NK-92 treated with Interleukin-12 subunit alpha and Interleukin-12 subunit beta, amount 100 ng/mL, for 24 hours (cell line): ENCODE measurements around the gene RNASE9.
"Not testable (repeated sequence)": the region's sequence is repeated elsewhere in the genome, so short reads cannot be mapped to it uniquely, and the experiment has no call there.

Source experiments
- DNase-seq: peaks from one replicate; lab custom pipeline; 2025; lab: John Stamatoyannopoulos, UW

Gene RNASE9

GRCh38 chr14:20516921-20517320, 43.9 kb downstream of the RNASE9 start:
- DNase-seq, result no peak

DNA sequence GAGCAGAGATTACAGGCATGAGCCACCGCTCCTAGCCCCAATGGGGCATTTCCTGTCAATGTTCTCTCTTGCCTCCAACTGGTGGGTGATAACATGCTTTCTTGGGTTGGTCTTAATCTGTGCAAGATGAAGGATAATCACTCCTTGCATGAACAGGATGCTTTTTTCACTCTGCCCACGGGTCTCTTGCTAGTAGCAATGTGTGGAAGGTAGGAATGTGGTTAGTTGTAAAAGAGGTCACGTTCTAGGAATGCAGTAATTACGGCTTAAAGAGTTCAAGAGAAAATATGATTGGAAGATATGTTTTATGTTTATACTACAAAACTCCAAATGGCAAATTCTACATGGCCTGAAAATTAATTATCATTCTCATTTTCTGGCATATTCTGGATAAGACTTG, 45.0 kb downstream of the RNASE9 start:
- DNase-seq, result no peak

DNA sequence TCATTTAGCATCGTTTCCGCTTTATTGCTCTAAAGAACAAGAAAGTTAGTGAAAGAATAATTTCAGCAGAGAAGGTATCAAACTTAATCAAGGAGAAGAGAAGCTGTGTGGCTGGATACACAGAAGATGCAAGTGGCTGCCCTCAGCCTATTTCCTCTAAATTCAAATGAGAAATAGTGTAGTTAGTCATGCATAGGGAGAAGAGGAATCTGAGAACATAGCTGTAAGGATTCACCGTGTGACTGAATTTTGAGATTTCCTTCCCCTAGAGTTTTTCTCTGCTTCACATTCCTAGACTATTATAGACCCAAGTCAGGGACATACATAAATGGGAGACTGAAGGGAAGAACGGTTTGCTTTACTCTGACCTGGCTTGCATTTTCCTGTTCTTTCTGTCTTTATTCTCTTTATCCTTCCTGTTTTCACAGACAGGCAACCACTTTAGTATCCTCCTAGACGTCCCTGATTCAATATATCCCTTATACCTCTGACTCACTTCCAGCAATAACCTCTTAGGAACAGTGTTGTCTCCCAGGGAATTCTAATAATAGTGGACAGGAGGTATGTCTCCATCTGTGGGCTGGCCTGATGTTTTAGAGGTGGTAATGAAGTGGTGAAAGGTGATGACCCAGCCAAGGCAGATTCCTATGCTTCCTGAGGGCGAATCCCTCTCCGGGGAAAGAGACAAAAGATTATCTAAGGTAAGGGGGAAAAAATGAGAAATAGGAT, 48.5 kb downstream of the RNASE9 start:
- no peak for DNase-seq

- DNase-seq, result no peak
Observed at GRCh38 chr14:20508367-20508766, 52.5 kb downstream of the RNASE9 start.

GRCh38 chr14:20507537-20507936, 53.3 kb downstream of the RNASE9 start:
- not testable (repeated sequence) for DNase-seq

GRCh38 chr14:20506752-20507151, 54.1 kb downstream of the RNASE9 start:
- DNase-seq, result not testable (repeated sequence)

DNA sequence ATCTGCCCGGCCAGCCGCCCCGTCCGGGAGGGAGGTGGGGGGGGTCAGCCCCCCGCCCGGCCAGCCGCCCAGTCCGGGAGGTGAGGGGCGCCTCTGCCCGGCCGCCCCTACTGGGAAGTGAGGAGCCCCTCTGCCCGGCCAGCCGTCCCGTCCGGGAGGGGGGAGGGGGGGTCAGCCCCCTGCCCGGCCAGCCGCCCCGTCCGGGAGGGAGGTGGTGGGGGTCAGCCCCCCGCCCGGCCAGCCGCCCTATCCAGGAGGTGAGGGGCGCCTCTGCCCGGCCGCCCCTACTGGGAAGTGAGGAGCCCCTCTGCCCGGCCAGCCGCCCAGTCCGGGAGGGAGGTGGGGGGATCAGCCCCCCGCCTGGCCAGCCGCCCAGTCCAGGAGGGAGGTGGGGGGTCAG, 54.6 kb downstream of the RNASE9 start:
- not testable (repeated sequence) for DNase-seq
